Vagina (tissue), 2 donors: ENCODE data around the gene HBQ1. TPM values are rescaled to one million over a fixed set of nuclear protein-coding genes. Genes with fewer than 3 reads are reported as not detected.

ENCODE experiments used
- DNase-seq, 2 donors: peaks; one replicate each; pipeline ENCODE4 v3.0.0-alpha.2; 2017; ENCODE audit errors: extremely low spot score in 2 of 2
- H3K27ac ChIP-seq: fragments of 200-600 bp; sonication (generic); one replicate; pipeline ENCODE4 v1.5.1; 2019
- H3K27me3 ChIP-seq: fragments of 200-600 bp; sonication (generic); one replicate; pipeline ENCODE4 v1.5.1; 2019
- H3K36me3 ChIP-seq, 2 donors: fragments of 200-600 bp; sonication (generic); one replicate each; pipeline ENCODE4 v1.5.1; 2017 to 2019
- H3K4me1 ChIP-seq: fragments of 200-600 bp; sonication (generic); one replicate; pipeline ENCODE4 v1.5.1; 2019
- H3K4me3 ChIP-seq, 2 donors: fragments of 200-600 bp; sonication (generic); 1 replicate in 1 of 2; 2 replicates in 1 of 2; pipeline ENCODE4 v1.5.1; 2016 to 2019
- H3K9me3 ChIP-seq: fragments of 200-600 bp; sonication (generic); one replicate; pipeline ENCODE4 v1.5.1; 2019
- CTCF ChIP-seq, 3 experiments: fragments of 450-650 bp in 2 of 3; fragments of 200-600 bp in 1 of 3; sonication (generic) in 1 of 3; IDR thresholded peaks; one replicate each; pipeline ENCODE4 v1.5.1; 2017 to 2019; ENCODE audit warnings: antibody characterized with exemption in 3 of 3, mild to moderate bottlenecking in 2 of 3, moderate library complexity in 2 of 3
- POLR2A ChIP-seq, 2 donors: fragments of 450-650 bp; IDR thresholded peaks; one replicate each; pipeline ENCODE4 v1.6.1; 2017; ENCODE audit warnings: antibody characterized with exemption in 2 of 2, mild to moderate bottlenecking in 2 of 2, moderate library complexity in 2 of 2
- POLR2AphosphoS5 ChIP-seq, 2 donors: sonication (generic); formaldehyde crosslinking; IDR thresholded peaks; one replicate each; pipeline ENCODE4 v1.9.0; 2017; ENCODE audit warnings: antibody characterized with exemption in 2 of 2, mild to moderate bottlenecking in 2 of 2, low read depth in 1 of 2; ENCODE audit not compliant: insufficient read depth in 1 of 2
- intact Hi-C: fragments of 100-400 bp; cut with DNase I; formaldehyde crosslinking; loops from one replicate; pipeline ENCODE4 v1.15.1; 2023
- total RNA-seq: library from RNA; depleted of rRNA; stranded (reverse); fragments of >200 nt; gene quantifications from one replicate; pipeline ENCODE4 v1.2.3, GENCODE V29; 2016

Gene HBQ1
- total RNA-seq, 1 donor from 2014 or later = not detected

GRCh38 chr16:140175-140857 is 39.9 kb upstream of the HBQ1 start:
- no peak for TF ChIP-seq CTCF (IDR thresholded peaks at IDR 0.05)
- H3K27me3 ChIP-seq = no peaks in the 10 kb centered on the region
- no peaks in the 10 kb centered on the region for H3K9me3 ChIP-seq
- H3K27ac ChIP-seq = no peak overlapping the region
- peaks cover 22% of the 10 kb centered on the region for H3K4me1 ChIP-seq
- intact Hi-C loops = no loop called here
- DNase-seq = no peak
- no peak overlapping the region for H3K4me3 ChIP-seq
- H3K36me3 ChIP-seq = no peaks in the 10 kb centered on the region

GRCh38 chr16:142405-142967 is 37.8 kb upstream of the HBQ1 start:
- H3K4me1 ChIP-seq = peaks cover 5% of the 10 kb centered on the region
- intact Hi-C loops = no loop called here
- TF ChIP-seq CTCF (IDR thresholded peaks at IDR 0.05) (no peak), POLR2AphosphoS5 (IDR thresholded peaks at IDR 0.05; ENCODE audit: insufficient read depth in 1 of 2, low read depth in 1 of 2) (no peak), POLR2A (IDR thresholded peaks at IDR 0.05) (no peak)
- no peak overlapping the region for H3K27ac ChIP-seq
- H3K9me3 ChIP-seq = no peaks in the 10 kb centered on the region
- no peak overlapping the region for H3K4me3 ChIP-seq
- H3K27me3 ChIP-seq = no peaks in the 10 kb centered on the region
- no peak for DNase-seq
- H3K36me3 ChIP-seq = no peaks in the 10 kb centered on the region

- Histone ChIP-seq H3K27ac (no peak overlapping the region), H3K27me3 (no peaks in the 10 kb centered on the region), H3K36me3 (no peaks in the 10 kb centered on the region), H3K4me1 (no peaks in the 10 kb centered on the region), H3K4me3 (no peak overlapping the region), H3K9me3 (no peaks in the 10 kb centered on the region)
- TF ChIP-seq POLR2A (IDR thresholded peaks at IDR 0.05) (no peak), POLR2AphosphoS5 (IDR thresholded peaks at IDR 0.05; ENCODE audit: insufficient read depth in 1 of 2, low read depth in 1 of 2) (no peak), CTCF (IDR thresholded peaks at IDR 0.05) (no peak)
- intact Hi-C loops = no loop called here
- no peak for DNase-seq
These were observed 37.2 kb upstream of the HBQ1 start for GRCh38 chr16:143047-143446.

GRCh38 chr16:143456-143855 is 36.8 kb upstream of the HBQ1 start:
- no peak overlapping the region for H3K4me3 ChIP-seq
- H3K9me3 ChIP-seq = no peaks in the 10 kb centered on the region
- H3K36me3 ChIP-seq = no peaks in the 10 kb centered on the region
- TF ChIP-seq CTCF (IDR thresholded peaks at IDR 0.05) (no peak), POLR2A (IDR thresholded peaks at IDR 0.05) (no peak), POLR2AphosphoS5 (IDR thresholded peaks at IDR 0.05; ENCODE audit: insufficient read depth in 1 of 2, low read depth in 1 of 2) (no peak)
- H3K4me1 ChIP-seq = no peaks in the 10 kb centered on the region
- DNase-seq = no peak
- intact Hi-C loops = no loop called here
- H3K27ac ChIP-seq = no peak overlapping the region
- no peaks in the 10 kb centered on the region for H3K27me3 ChIP-seq

GRCh38 chr16:144797-145252 is 35.4 kb upstream of the HBQ1 start:
- Histone ChIP-seq H3K9me3 (no peaks in the 10 kb centered on the region), H3K27me3 (no peaks in the 10 kb centered on the region), H3K27ac (no peak overlapping the region), H3K36me3 (no peaks in the 10 kb centered on the region), H3K4me3 (no peak overlapping the region), H3K4me1 (no peaks in the 10 kb centered on the region)
- no peak for DNase-seq
- intact Hi-C loops = no loop called here
- TF ChIP-seq POLR2A (IDR thresholded peaks at IDR 0.05) (no peak), POLR2AphosphoS5 (IDR thresholded peaks at IDR 0.05; ENCODE audit: insufficient read depth in 1 of 2, low read depth in 1 of 2) (no peak), CTCF (IDR thresholded peaks at IDR 0.05) (no peak)
